Measurements from ENCODE around the gene ATIC.

DNA sequence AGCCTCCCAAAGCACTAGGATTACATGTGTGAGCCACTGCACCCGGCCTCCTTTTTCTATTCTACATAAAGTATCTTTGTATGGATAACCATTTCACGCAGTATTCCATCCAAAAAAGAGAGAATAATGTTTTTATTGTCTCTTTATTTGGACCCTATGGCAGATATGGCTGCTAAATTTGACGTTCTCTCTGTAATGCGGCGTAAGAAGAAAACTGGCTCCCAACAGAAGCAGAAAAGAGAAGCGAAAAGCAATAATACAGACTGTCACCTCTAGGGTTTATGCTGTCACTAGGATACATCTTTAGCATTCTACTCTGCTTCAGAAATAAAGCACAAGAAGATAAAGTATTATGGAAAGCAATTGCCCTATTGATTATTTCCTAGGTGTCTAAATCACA, 68.1 kb downstream of the ATIC start:
- TF ChIP-seq, protein P1, sequence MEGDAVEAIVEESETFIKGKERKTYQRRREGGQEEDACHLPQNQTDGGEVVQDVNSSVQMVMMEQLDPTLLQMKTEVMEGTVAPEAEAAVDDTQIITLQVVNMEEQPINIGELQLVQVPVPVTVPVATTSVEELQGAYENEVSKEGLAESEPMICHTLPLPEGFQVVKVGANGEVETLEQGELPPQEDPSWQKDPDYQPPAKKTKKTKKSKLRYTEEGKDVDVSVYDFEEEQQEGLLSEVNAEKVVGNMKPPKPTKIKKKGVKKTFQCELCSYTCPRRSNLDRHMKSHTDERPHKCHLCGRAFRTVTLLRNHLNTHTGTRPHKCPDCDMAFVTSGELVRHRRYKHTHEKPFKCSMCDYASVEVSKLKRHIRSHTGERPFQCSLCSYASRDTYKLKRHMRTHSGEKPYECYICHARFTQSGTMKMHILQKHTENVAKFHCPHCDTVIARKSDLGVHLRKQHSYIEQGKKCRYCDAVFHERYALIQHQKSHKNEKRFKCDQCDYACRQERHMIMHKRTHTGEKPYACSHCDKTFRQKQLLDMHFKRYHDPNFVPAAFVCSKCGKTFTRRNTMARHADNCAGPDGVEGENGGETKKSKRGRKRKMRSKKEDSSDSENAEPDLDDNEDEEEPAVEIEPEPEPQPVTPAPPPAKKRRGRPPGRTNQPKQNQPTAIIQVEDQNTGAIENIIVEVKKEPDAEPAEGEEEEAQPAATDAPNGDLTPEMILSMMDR (IDR thresholded peaks at IDR 0.05) = no peak
- no peak for TF ChIP-seq POLR2A (IDR thresholded peaks at IDR 0.05)

All from ovary (tissue), 3 donors.